Astrocyte (in vitro differentiated cells and primary cell): Measurements from ENCODE around the gene ITGA3. TPM values are rescaled to one million over a fixed set of nuclear protein-coding genes. Genes with fewer than 3 reads are reported as not detected.

ENCODE experiments used
- DNase-seq: peaks from one replicate; pipeline ENCODE4 v3.0.0-alpha.2; 2010; ENCODE audit warnings: low read depth
- FAIRE-seq: peaks from 2 replicates; lab custom pipeline; 2011; peaks lifted over from hg19 to GRCh38; lab: Jason Lieb, UNC
- H2AFZ ChIP-seq: 2 replicates; pipeline ENCODE4 v1.6.0; 2012; ENCODE audit warnings: low read depth, low read length, inconsistent platforms
- H3K27ac ChIP-seq: 2 replicates; pipeline ENCODE4 v1.5.1; 2011; ENCODE audit warnings: low read depth, low read length, inconsistent platforms
- H3K27me3 ChIP-seq: 2 replicates; pipeline ENCODE4 v1.6.0; 2011; ENCODE audit warnings: low read length, inconsistent platforms; ENCODE audit not compliant: insufficient read depth
- H3K36me3 ChIP-seq: 2 replicates; pipeline ENCODE4 v1.5.1; 2011; ENCODE audit warnings: low read length, inconsistent platforms; ENCODE audit not compliant: insufficient read depth
- H3K4me1 ChIP-seq: 2 replicates; pipeline ENCODE4 v1.5.1; 2011; ENCODE audit warnings: low read length, inconsistent platforms; ENCODE audit not compliant: insufficient read depth
- H3K4me2 ChIP-seq: 2 replicates; pipeline ENCODE4 v1.6.0; 2012; ENCODE audit warnings: low read length, inconsistent platforms
- H3K4me3 ChIP-seq: 2 replicates; pipeline ENCODE4 v1.5.1; 2011; ENCODE audit warnings: low read depth, mild to moderate bottlenecking, low read length, inconsistent platforms; ENCODE audit not compliant: insufficient read depth
- H3K79me2 ChIP-seq: 2 replicates; pipeline ENCODE4 v1.6.0; 2012; ENCODE audit warnings: mild to moderate bottlenecking, low read length, inconsistent platforms; ENCODE audit not compliant: insufficient read depth
- H3K9ac ChIP-seq: 2 replicates; pipeline ENCODE4 v1.6.0; 2012; ENCODE audit warnings: mild to moderate bottlenecking, low read length, inconsistent platforms
- H3K9me3 ChIP-seq: 2 replicates; pipeline ENCODE4 v1.5.1; 2012; ENCODE audit warnings: low read depth, mild to moderate bottlenecking, low read length, inconsistent platforms; ENCODE audit not compliant: insufficient read depth
- H4K20me1 ChIP-seq: 2 replicates; pipeline ENCODE4 v1.6.0; 2012; ENCODE audit warnings: low read length, inconsistent platforms; ENCODE audit not compliant: insufficient read depth
- H3K27ac Mint-ChIP-seq: one replicate; pipeline ENCODE4 v1.8.0; 2021; ENCODE audit warnings: mild to moderate bottlenecking, mixed read lengths; ENCODE audit not compliant: unreplicated experiment
- H3K27me3 Mint-ChIP-seq: one replicate; pipeline ENCODE4 v1.8.0; 2021; ENCODE audit warnings: low read depth, mixed read lengths; ENCODE audit not compliant: unreplicated experiment
- H3K36me3 Mint-ChIP-seq: one replicate; pipeline ENCODE4 v1.8.0; 2021; ENCODE audit warnings: low read depth, mixed read lengths; ENCODE audit not compliant: unreplicated experiment
- H3K4me1 Mint-ChIP-seq: one replicate; pipeline ENCODE4 v1.8.0; 2021; ENCODE audit warnings: low read depth, mixed read lengths; ENCODE audit not compliant: unreplicated experiment
- H3K4me3 Mint-ChIP-seq: one replicate; pipeline ENCODE4 v1.8.0; 2021; ENCODE audit warnings: mild to moderate bottlenecking, moderate library complexity, mixed read lengths; ENCODE audit not compliant: unreplicated experiment
- H3K9me3 Mint-ChIP-seq: one replicate; pipeline ENCODE4 v1.8.0; 2021; ENCODE audit warnings: mild to moderate bottlenecking, mixed read lengths; ENCODE audit not compliant: unreplicated experiment
- CTCF ChIP-seq: IDR thresholded peaks from 2 replicates; pipeline ENCODE4 v1.5.1; 2011; ENCODE audit warnings: low read depth, mild to moderate bottlenecking, inconsistent platforms, low read length, moderate library complexity; ENCODE audit not compliant: insufficient read depth
- EZH2 ChIP-seq: IDR thresholded peaks from 2 replicates; pipeline ENCODE4 v1.6.1; 2012; ENCODE audit warnings: mild to moderate bottlenecking, low read length, inconsistent platforms; ENCODE audit not compliant: insufficient read depth
- total RNA-seq: library from RNA; stranded (reverse); gene quantifications from 2 replicates; pipeline ENCODE4 v1.2.1, GENCODE V29; 2021

ITGA3 gene
- total RNA-seq, 1 donor from 2014 or later = 319 TPM

- Histone ChIP-seq H3K4me3 (no peak overlapping the region), H3K9me3 (no peaks in the 10 kb centered on the region), H3K9ac (no peak overlapping the region), H3K27ac (no peak overlapping the region), H3K4me2 (no peak overlapping the region), H3K4me1 (no peaks in the 10 kb centered on the region), H3K36me3 (no peaks in the 10 kb centered on the region), H4K20me1 (no peaks in the 10 kb centered on the region), H3K79me2 (no peaks in the 10 kb centered on the region), H3K27me3 (no peaks in the 10 kb centered on the region), H2AFZ (no peak overlapping the region)
- Mint-ChIP-seq H3K4me3 (no peak overlapping the region), H3K36me3 (peaks cover 10% of the 10 kb centered on the region), H3K4me1 (peaks cover 5% of the 10 kb centered on the region), H3K27me3 (peaks cover 46% of the 10 kb centered on the region), H3K27ac (no peak overlapping the region), H3K9me3 (peaks cover 2% of the 10 kb centered on the region)
- FAIRE-seq (no peak), DNase-seq (no peak)
- TF ChIP-seq CTCF (no peak), EZH2 (no peak)
Measured at GRCh38 chr17:50118076-50118827, 62.3 kb downstream of the ITGA3 start.

- H3K4me1 Mint-ChIP-seq = peaks cover 7% of the 10 kb centered on the region
- no peaks in the 10 kb centered on the region for H3K36me3 ChIP-seq
- H3K79me2 ChIP-seq = no peaks in the 10 kb centered on the region
- peaks cover 46% of the 10 kb centered on the region for H3K27me3 Mint-ChIP-seq
- FAIRE-seq (no peak), DNase-seq (no peak)
- no peak overlapping the region for H3K4me3 Mint-ChIP-seq
- no peak overlapping the region for H3K27ac ChIP-seq
- H4K20me1 ChIP-seq = no peaks in the 10 kb centered on the region
- peaks cover 2% of the 10 kb centered on the region for H3K9me3 Mint-ChIP-seq
- no peaks in the 10 kb centered on the region for H3K27me3 ChIP-seq
- H3K4me2 ChIP-seq = no peak overlapping the region
- H2AFZ ChIP-seq = no peak overlapping the region
- peaks cover 10% of the 10 kb centered on the region for H3K36me3 Mint-ChIP-seq
- no peaks in the 10 kb centered on the region for H3K9me3 ChIP-seq
- no peak overlapping the region for H3K27ac Mint-ChIP-seq
- no peak overlapping the region for H3K4me3 ChIP-seq
- H3K9ac ChIP-seq = no peak overlapping the region
- TF ChIP-seq CTCF = no peak
- H3K4me1 ChIP-seq = peaks cover 3% of the 10 kb centered on the region
Measured at GRCh38 chr17:50118828-50119218, 62.9 kb downstream of the ITGA3 start.

GRCh38 chr17:50120475-50121253, 64.8 kb downstream of the ITGA3 start:
- no peak overlapping the region for H3K27ac Mint-ChIP-seq
- FAIRE-seq = no peak

More at GRCh38 chr17:50120475-50121253, 64.8 kb downstream of the ITGA3 start:
- no peak for DNase-seq
- no peak overlapping the region for H3K4me3 Mint-ChIP-seq
- H3K4me1 Mint-ChIP-seq = peaks cover 7% of the 10 kb centered on the region
- no peak overlapping the region for H3K27ac ChIP-seq
- H3K79me2 ChIP-seq = no peaks in the 10 kb centered on the region
- H2AFZ ChIP-seq = no peak overlapping the region
- no peak overlapping the region for H3K9ac ChIP-seq
- H3K4me2 ChIP-seq = no peak overlapping the region
- peaks cover 7% of the 10 kb centered on the region for H3K4me1 ChIP-seq
- H3K9me3 ChIP-seq = no peaks in the 10 kb centered on the region
- no peak overlapping the region for H3K4me3 ChIP-seq
- H4K20me1 ChIP-seq = no peaks in the 10 kb centered on the region
- TF ChIP-seq EZH2 = no peak
- TF ChIP-seq CTCF = no peak
- peaks cover 45% of the 10 kb centered on the region for H3K27me3 Mint-ChIP-seq
- peaks cover 2% of the 10 kb centered on the region for H3K9me3 Mint-ChIP-seq
- no peaks in the 10 kb centered on the region for H3K27me3 ChIP-seq
- H3K36me3 Mint-ChIP-seq = peaks cover 7% of the 10 kb centered on the region
- H3K36me3 ChIP-seq = no peaks in the 10 kb centered on the region
